ENCODE measurements around the gene MTURN.

GRCh38 chr7:30119890-30120577 lies 14.8 kb upstream of the MTURN start:
- TF ChIP-seq ZNF8 (CRISPR knock-in tag; IDR thresholded peaks at IDR 0.05) (no peak), OSR1 (CRISPR knock-in tag; IDR thresholded peaks at IDR 0.05) (no peak), TSHZ2 (CRISPR knock-in tag; IDR thresholded peaks at IDR 0.05) (no peak)
